Esophagus muscularis mucosa (tissue), 4 donors: Measurements from ENCODE around the gene PAQR4. TPM values are rescaled to one million over a fixed set of nuclear protein-coding genes. Genes with fewer than 3 reads are reported as not detected.

Source experiments
- DNase-seq: peaks from one replicate; pipeline ENCODE4 v3.0.0-alpha.2; 2017; ENCODE audit errors: extremely low spot score
- H3K27ac ChIP-seq, 4 donors: fragments of 200-600 bp; sonication (generic); replicated peaks in 1 of 4; 1 replicate in 3 of 4; 2 replicates in 1 of 4; pipeline ENCODE4 v1.5.1; 2016 to 2019; ENCODE audit warnings: mild to moderate bottlenecking in 1 of 4
- H3K27me3 ChIP-seq, 4 donors: fragments of 200-600 bp; sonication (generic); one replicate each; pipeline versions ENCODE4 v1.5.1 to v1.6.0; 2016 to 2019
- H3K36me3 ChIP-seq, 4 donors: fragments of 200-600 bp; sonication (generic); one replicate each; pipeline ENCODE4 v1.5.1; 2016 to 2019
- H3K4me1 ChIP-seq, 4 donors: fragments of 200-600 bp; sonication (generic); one replicate each; pipeline ENCODE4 v1.5.1; 2016 to 2019
- H3K4me3 ChIP-seq, 4 donors: fragments of 200-600 bp; sonication (generic); 1 replicate in 2 of 4; 2 replicates in 2 of 4; pipeline ENCODE4 v1.5.1; 2016 to 2019; ENCODE audit warnings: mild to moderate bottlenecking in 4 of 4, moderate library complexity in 1 of 4
- H3K9me3 ChIP-seq, 4 donors: fragments of 200-600 bp; sonication (generic); 1 replicate in 3 of 4; 2 replicates in 1 of 4; pipeline ENCODE4 v1.5.1; 2016 to 2019
- EP300 ChIP-seq: sonication (generic); formaldehyde crosslinking; IDR thresholded peaks from one replicate; pipeline ENCODE4 v1.6.1; 2017; ENCODE audit warnings: antibody characterized with exemption
- POLR2A ChIP-seq: fragments of 450-650 bp; IDR thresholded peaks from one replicate; pipeline ENCODE4 v1.6.1; 2017; ENCODE audit warnings: antibody characterized with exemption, moderate library complexity, mild to moderate bottlenecking, low read depth
- POLR2AphosphoS5 ChIP-seq, 2 donors: sonication (generic); formaldehyde crosslinking; IDR thresholded peaks; one replicate each; pipeline ENCODE4 v1.6.1; 2017; ENCODE audit warnings: antibody characterized with exemption in 2 of 2
- WGBS: methylation state at CpG from one replicate; pipeline ENCODE4 v1.1.5; 2018; 5-methylcytosine and 5-hydroxymethylcytosine counted together
- intact Hi-C: fragments of 100-400 bp; cut with DNase I; formaldehyde crosslinking; loops from one replicate; pipeline ENCODE4 v1.15.1; 2023
- total RNA-seq, 4 donors: library from RNA; depleted of rRNA; stranded (reverse); fragments of >200 nt; gene quantifications; one replicate each; pipeline versions ENCODE4 v1.1.0 to v1.2.1, GENCODE V29; 2016
- TF ChIP-seq, protein P1 (sequence below), 3 experiments: fragments of 200-600 bp in 2 of 3; fragments of 450-650 bp in 1 of 3; sonication (generic) in 2 of 3; IDR thresholded peaks; one replicate each; pipeline ENCODE4 v1.5.1; 2017 to 2019; ENCODE audit warnings: antibody characterized with exemption in 3 of 3, mild to moderate bottlenecking in 2 of 3, moderate library complexity in 1 of 3

The PAQR4 gene
- total RNA-seq, 4 donors from 2014 or later: 2.2 to 7.5 (median 4.7) TPM

DNA sequence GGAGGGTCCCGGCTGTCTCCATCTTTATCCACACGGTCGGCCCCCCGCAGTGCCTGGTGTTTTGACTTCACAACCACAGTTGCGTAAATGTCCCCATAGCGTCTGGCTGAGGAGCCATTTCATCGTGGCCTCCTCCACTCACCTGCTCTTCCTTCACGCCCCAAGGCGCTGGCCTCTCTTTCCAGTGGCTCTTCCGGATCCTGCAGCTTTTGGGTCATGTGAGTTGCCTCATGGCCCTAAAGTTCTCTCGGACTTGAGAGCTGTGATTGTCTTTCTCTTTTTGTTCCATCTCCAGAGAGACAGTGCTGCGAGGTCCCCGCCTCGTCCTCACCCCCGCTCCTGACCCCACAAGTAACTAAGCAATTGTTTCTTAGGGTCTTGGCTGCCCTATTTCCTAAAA, 34.7 kb upstream of the PAQR4 start:
- intact Hi-C loops: no loop called here
- WGBS: 87% methylated on average over 15 of the region's 15 CpGs

DNA sequence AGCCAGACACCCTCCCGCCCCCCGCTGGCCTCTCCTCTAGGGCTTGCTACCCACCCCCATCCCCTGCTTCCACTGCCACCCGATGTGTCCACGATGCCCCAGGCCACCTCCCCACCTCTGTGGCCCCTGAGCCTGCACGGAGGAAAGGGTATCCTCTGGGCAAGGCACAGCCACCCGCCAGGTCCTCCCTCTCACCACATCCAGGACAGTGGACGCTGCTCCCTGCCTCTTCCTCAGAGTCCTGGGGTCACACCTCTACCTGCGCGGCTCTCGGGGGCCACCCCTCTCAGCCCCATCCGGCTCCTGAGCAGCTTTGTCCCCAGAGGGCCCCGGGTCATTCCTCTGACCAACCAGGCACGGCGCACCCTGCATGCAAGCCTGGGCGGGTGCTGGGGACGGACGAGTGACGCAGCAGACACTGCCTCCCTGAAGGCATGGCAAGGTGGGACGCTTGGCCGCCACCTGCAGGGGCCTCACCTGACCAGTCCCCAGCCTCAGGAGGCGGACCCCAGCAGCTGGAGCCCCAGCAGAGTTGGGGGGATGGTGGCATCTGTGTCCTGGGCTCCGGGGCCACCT, 32.6 kb upstream of the PAQR4 start:
- no peak overlapping the region for H3K4me3 ChIP-seq
- H3K27ac ChIP-seq: no peak overlapping the region
- H3K27me3 ChIP-seq: no peaks in the 10 kb centered on the region
- DNase-seq: no peak
- H3K36me3 ChIP-seq: peaks cover 50 to 99% (median 93%) of the 10 kb centered on the region in 4 donors
- H3K4me1 ChIP-seq: no peaks in the 10 kb centered on the region
- 87% methylated on average over 8 of the region's 22 CpGs for WGBS
- intact Hi-C loops: no loop called here
- H3K9me3 ChIP-seq: no peaks in the 10 kb centered on the region
- TF ChIP-seq POLR2AphosphoS5 (IDR thresholded peaks at IDR 0.05) (no peak), EP300 (no peak), POLR2A (no peak)
- TF ChIP-seq, protein P1, sequence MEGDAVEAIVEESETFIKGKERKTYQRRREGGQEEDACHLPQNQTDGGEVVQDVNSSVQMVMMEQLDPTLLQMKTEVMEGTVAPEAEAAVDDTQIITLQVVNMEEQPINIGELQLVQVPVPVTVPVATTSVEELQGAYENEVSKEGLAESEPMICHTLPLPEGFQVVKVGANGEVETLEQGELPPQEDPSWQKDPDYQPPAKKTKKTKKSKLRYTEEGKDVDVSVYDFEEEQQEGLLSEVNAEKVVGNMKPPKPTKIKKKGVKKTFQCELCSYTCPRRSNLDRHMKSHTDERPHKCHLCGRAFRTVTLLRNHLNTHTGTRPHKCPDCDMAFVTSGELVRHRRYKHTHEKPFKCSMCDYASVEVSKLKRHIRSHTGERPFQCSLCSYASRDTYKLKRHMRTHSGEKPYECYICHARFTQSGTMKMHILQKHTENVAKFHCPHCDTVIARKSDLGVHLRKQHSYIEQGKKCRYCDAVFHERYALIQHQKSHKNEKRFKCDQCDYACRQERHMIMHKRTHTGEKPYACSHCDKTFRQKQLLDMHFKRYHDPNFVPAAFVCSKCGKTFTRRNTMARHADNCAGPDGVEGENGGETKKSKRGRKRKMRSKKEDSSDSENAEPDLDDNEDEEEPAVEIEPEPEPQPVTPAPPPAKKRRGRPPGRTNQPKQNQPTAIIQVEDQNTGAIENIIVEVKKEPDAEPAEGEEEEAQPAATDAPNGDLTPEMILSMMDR (IDR thresholded peaks at IDR 0.05): no peak

More for the DNA sequence above, 34.7 kb upstream of the PAQR4 start:
- no peak overlapping the region for H3K27ac ChIP-seq
- DNase-seq: no peak
- no peak overlapping the region for H3K4me3 ChIP-seq
- no peak for TF ChIP-seq POLR2A
- TF ChIP-seq POLR2AphosphoS5 (IDR thresholded peaks at IDR 0.05): no peak
- peaks cover 43 to 99% (median 93%) of the 10 kb centered on the region in 4 donors for H3K36me3 ChIP-seq
- H3K27me3 ChIP-seq: no peaks in the 10 kb centered on the region
- no peaks in the 10 kb centered on the region for H3K4me1 ChIP-seq
- no peaks in the 10 kb centered on the region for H3K9me3 ChIP-seq

DNA sequence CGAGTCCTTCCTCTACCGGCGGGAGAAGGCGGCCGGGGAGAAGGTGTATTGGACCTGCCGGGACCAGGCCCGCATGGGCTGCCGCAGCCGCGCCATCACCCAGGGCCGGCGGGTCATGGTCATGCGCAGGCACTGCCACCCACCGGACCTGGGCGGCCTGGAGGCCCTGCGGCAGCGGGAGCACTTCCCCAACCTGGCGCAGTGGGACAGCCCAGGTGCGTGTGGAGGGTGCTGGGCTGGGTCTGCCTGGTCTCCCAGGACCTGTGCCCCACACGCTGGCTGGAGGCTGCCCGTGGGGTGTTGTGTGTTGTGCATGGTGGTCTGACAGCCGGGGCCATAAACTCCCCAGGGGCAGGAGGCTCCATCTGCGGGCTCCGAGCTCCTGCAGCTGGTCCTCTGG, 32.0 kb upstream of the PAQR4 start:
- H3K36me3 ChIP-seq: peaks cover 50 to 99% (median 95%) of the 10 kb centered on the region in 4 donors
- no peak for DNase-seq
- H3K27me3 ChIP-seq: no peaks in the 10 kb centered on the region
- no peak overlapping the region for H3K4me3 ChIP-seq
- H3K9me3 ChIP-seq: no peaks in the 10 kb centered on the region
- no peaks in the 10 kb centered on the region for H3K4me1 ChIP-seq
- TF ChIP-seq, protein P1 (IDR thresholded peaks at IDR 0.05): no peak
- TF ChIP-seq POLR2AphosphoS5 (IDR thresholded peaks at IDR 0.05) (no peak), POLR2A (no peak), EP300 (no peak)
- no peak overlapping the region for H3K27ac ChIP-seq
- 93% methylated on average over 12 of the region's 24 CpGs for WGBS
- intact Hi-C loops: no loop called here

DNA sequence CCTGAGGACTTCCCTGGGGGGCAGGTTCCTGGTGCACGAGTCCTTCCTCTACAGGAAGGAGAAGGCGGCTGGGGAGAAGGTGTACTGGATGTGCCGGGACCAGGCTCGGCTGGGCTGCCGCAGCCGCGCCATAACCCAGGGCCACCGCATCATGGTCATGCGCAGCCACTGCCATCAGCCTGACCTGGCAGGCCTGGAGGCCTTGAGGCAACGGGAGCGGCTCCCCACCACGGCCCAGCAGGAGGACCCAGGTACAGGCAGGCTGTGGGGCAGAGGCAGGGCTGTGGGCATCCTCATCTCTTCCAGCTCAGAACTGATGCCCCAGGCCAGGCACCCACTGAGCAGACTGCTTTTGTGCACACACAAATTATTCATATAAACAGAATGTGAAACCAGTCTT, 30.9 kb upstream of the PAQR4 start:
- TF ChIP-seq POLR2A (no peak), POLR2AphosphoS5 (IDR thresholded peaks at IDR 0.05) (no peak), EP300 (no peak)
- TF ChIP-seq, protein P1 (IDR thresholded peaks at IDR 0.05): no peak
- 88% methylated on average over 2 of the region's 12 CpGs for WGBS
- H3K36me3 ChIP-seq: peaks cover 55 to 99% (median 97%) of the 10 kb centered on the region in 4 donors

DNA sequence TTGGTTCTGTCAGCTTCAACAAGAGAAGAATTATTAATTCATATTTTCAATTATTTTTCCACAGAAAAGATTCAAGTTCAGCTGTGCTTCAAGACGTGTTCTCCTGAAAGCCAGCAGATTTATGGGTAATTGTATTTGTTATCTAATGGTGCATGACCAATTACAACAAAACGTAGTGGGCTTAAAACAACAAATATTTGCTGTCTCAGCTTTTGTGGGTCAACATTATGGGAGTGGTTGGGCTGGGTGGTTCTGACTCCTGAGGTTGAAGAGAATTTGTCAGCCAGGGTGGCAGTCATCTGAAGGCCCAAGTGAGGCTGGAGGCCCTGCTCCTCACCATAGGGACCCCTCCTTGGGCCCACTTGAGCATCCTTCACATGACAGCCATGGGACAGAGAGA, 29.2 kb upstream of the PAQR4 start:
- no peak for TF ChIP-seq POLR2AphosphoS5 (IDR thresholded peaks at IDR 0.05)
- TF ChIP-seq EP300: no peak
- TF ChIP-seq, protein P1 (IDR thresholded peaks at IDR 0.05): no peak
- no peak for TF ChIP-seq POLR2A
- WGBS: 92% methylated on average over 2 of the region's 2 CpGs
- Histone ChIP-seq H3K4me1 (no peaks in the 10 kb centered on the region), H3K9me3 (no peaks in the 10 kb centered on the region), H3K4me3 (no peak overlapping the region), H3K27ac (no peak overlapping the region), H3K27me3 (no peaks in the 10 kb centered on the region), H3K36me3 (peaks cover 50 to 97% (median 86%) of the 10 kb centered on the region in 4 donors)
- no peak for DNase-seq
- intact Hi-C loops: no loop called here

More for the DNA sequence above, 30.9 kb upstream of the PAQR4 start:
- H3K4me1 ChIP-seq: no peaks in the 10 kb centered on the region
- no peaks in the 10 kb centered on the region for H3K9me3 ChIP-seq
- H3K4me3 ChIP-seq: no peak overlapping the region
- no peak overlapping the region for H3K27ac ChIP-seq
- H3K27me3 ChIP-seq: no peaks in the 10 kb centered on the region
- no peak for DNase-seq
- intact Hi-C loops: no loop called here
